ENCODE results near the gene CADM4. TPM values are rescaled to one million over a fixed set of nuclear protein-coding genes. Genes with fewer than 3 reads are reported as not detected.

Gene CADM4
- total and polyA plus RNA-seq, 10 of the 15 experiments (the other 5 are each of a cell fraction or from before 2014, with no cell fraction given) = 0.04 to 0.12 (median 0.08) TPM; not detected in 5

DNA sequence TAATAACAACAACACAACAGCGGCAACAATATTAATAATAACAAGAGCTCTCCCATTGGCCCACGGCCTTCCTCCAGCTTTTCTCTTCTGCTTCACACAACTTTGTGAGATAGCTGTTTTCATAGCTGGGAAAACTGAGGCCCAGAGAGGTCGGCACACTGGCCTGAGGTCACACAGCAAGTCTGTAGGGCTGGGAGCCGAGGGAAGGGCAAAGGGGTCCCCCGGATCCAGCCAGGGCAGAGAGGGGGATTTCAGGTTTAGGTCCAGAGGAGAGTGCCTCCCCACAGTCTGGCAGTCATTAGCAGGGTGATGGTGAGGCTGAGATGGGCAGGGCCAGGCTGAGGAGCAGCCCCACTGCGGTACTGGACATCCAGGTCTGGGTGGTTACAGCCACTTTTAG lies 9.0 kb upstream of the CADM4 start:
- DNase-seq (ENCODE audit: low read depth, low spot score) (no peak), FAIRE-seq (no peak), ATAC-seq (no peak)
- Histone ChIP-seq H3K79me2 (ENCODE audit: control insufficient read depth, insufficient read depth, low read length) (no peaks in the 10 kb centered on the region), H4K20me1 (ENCODE audit: control insufficient read depth, insufficient read depth) (no peaks in the 10 kb centered on the region), H3K4me2 (ENCODE audit: control insufficient read depth, insufficient read depth) (no peak overlapping the region), H3K36me3 (ENCODE audit: control insufficient read depth in 2 of 2, insufficient read depth in 2 of 2, low read length in 1 of 2) (no peaks in the 10 kb centered on the region), H3K9ac (ENCODE audit: control insufficient read depth, insufficient read depth, low read length) (no peak overlapping the region), H3K4me1 (ENCODE audit: control insufficient read depth, insufficient read depth, low read length) (no peaks in the 10 kb centered on the region), H2AFZ (ENCODE audit: control insufficient read depth, low read depth, low read length) (no peak overlapping the region), H3K9me3 (replicated peaks; ENCODE audit: control insufficient read depth, insufficient read depth, low read length) (no peaks in the 10 kb centered on the region; the same call in 1 of the 3 replicates), H3K4me3 (no peak overlapping the region), H3K27ac (ENCODE audit: control insufficient read depth, insufficient read depth) (no peak overlapping the region), H3K27me3 (replicated peaks in 1 of 2; ENCODE audit: control insufficient read depth in 2 of 2, insufficient read depth in 2 of 2, low read length in 1 of 2) (no peaks in the 10 kb centered on the region)
- intact Hi-C loops (cut with micrococcal nuclease; ENCODE audit: unreplicated experiment) = no loop called here
- RAD21 ChIA-PET (ENCODE audit: unreplicated experiment) = interaction anchor here (1.4 kb wide), 1 partner anchor 93 kb away, joined by 5 read pairs; no protein-coding TSS in a partner anchor
- CTCF ChIA-PET = interaction anchor here (0.9 to 1.0 kb wide), 3 partner anchors 10 to 128 kb away, joined by 3 to 6 read pairs (median 3); no protein-coding TSS in a partner anchor
- in situ Hi-C loops (cut with MboI) = no loop called here
- no TSS peak for BruUV-seq (replicated peaks)
- SMC1A ChIA-PET (ENCODE audit: uncharacterized antibody, unreplicated experiment) = interaction anchor here (1.5 kb wide), 1 partner anchor 20 kb away, joined by 3 read pairs; no protein-coding TSS in a partner anchor
- WGBS (ENCODE audit: insufficient coverage, insufficient replicate concordance, low lambda C conversion rate, missing lambda C conversion rate) = 51% methylated on average over 6 of the region's 6 CpGs
- POLR2A ChIA-PET = no interaction called here
- TF ChIP-seq CBFB (IDR thresholded peaks at IDR 0.05; ENCODE audit: low read depth) = no peak
- TF ChIP-seq, protein P1, sequence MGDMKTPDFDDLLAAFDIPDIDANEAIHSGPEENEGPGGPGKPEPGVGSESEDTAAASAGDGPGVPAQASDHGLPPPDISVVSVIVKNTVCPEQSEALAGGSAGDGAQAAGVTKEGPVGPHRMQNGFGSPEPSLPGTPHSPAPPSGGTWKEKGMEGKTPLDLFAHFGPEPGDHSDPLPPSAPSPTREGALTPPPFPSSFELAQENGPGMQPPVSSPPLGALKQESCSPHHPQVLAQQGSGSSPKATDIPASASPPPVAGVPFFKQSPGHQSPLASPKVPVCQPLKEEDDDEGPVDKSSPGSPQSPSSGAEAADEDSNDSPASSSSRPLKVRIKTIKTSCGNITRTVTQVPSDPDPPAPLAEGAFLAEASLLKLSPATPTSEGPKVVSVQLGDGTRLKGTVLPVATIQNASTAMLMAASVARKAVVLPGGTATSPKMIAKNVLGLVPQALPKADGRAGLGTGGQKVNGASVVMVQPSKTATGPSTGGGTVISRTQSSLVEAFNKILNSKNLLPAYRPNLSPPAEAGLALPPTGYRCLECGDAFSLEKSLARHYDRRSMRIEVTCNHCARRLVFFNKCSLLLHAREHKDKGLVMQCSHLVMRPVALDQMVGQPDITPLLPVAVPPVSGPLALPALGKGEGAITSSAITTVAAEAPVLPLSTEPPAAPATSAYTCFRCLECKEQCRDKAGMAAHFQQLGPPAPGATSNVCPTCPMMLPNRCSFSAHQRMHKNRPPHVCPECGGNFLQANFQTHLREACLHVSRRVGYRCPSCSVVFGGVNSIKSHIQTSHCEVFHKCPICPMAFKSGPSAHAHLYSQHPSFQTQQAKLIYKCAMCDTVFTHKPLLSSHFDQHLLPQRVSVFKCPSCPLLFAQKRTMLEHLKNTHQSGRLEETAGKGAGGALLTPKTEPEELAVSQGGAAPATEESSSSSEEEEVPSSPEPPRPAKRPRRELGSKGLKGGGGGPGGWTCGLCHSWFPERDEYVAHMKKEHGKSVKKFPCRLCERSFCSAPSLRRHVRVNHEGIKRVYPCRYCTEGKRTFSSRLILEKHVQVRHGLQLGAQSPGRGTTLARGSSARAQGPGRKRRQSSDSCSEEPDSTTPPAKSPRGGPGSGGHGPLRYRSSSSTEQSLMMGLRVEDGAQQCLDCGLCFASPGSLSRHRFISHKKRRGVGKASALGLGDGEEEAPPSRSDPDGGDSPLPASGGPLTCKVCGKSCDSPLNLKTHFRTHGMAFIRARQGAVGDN (IDR thresholded peaks at IDR 0.05) = no peak
- TF ChIP-seq, protein P2, sequence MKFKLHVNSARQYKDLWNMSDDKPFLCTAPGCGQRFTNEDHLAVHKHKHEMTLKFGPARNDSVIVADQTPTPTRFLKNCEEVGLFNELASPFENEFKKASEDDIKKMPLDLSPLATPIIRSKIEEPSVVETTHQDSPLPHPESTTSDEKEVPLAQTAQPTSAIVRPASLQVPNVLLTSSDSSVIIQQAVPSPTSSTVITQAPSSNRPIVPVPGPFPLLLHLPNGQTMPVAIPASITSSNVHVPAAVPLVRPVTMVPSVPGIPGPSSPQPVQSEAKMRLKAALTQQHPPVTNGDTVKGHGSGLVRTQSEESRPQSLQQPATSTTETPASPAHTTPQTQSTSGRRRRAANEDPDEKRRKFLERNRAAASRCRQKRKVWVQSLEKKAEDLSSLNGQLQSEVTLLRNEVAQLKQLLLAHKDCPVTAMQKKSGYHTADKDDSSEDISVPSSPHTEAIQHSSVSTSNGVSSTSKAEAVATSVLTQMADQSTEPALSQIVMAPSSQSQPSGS (IDR thresholded peaks at IDR 0.05; ENCODE audit: low read length) = no peak
- TF ChIP-seq MXI1 (IDR thresholded peaks at IDR 0.05; ENCODE audit: low read depth, low read length) = no peak
- TF ChIP-seq, protein P3, sequence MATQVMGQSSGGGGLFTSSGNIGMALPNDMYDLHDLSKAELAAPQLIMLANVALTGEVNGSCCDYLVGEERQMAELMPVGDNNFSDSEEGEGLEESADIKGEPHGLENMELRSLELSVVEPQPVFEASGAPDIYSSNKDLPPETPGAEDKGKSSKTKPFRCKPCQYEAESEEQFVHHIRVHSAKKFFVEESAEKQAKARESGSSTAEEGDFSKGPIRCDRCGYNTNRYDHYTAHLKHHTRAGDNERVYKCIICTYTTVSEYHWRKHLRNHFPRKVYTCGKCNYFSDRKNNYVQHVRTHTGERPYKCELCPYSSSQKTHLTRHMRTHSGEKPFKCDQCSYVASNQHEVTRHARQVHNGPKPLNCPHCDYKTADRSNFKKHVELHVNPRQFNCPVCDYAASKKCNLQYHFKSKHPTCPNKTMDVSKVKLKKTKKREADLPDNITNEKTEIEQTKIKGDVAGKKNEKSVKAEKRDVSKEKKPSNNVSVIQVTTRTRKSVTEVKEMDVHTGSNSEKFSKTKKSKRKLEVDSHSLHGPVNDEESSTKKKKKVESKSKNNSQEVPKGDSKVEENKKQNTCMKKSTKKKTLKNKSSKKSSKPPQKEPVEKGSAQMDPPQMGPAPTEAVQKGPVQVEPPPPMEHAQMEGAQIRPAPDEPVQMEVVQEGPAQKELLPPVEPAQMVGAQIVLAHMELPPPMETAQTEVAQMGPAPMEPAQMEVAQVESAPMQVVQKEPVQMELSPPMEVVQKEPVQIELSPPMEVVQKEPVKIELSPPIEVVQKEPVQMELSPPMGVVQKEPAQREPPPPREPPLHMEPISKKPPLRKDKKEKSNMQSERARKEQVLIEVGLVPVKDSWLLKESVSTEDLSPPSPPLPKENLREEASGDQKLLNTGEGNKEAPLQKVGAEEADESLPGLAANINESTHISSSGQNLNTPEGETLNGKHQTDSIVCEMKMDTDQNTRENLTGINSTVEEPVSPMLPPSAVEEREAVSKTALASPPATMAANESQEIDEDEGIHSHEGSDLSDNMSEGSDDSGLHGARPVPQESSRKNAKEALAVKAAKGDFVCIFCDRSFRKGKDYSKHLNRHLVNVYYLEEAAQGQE (IDR thresholded peaks at IDR 0.05; ENCODE audit: low read depth, low read length) = no peak
- TF ChIP-seq, protein P4, sequence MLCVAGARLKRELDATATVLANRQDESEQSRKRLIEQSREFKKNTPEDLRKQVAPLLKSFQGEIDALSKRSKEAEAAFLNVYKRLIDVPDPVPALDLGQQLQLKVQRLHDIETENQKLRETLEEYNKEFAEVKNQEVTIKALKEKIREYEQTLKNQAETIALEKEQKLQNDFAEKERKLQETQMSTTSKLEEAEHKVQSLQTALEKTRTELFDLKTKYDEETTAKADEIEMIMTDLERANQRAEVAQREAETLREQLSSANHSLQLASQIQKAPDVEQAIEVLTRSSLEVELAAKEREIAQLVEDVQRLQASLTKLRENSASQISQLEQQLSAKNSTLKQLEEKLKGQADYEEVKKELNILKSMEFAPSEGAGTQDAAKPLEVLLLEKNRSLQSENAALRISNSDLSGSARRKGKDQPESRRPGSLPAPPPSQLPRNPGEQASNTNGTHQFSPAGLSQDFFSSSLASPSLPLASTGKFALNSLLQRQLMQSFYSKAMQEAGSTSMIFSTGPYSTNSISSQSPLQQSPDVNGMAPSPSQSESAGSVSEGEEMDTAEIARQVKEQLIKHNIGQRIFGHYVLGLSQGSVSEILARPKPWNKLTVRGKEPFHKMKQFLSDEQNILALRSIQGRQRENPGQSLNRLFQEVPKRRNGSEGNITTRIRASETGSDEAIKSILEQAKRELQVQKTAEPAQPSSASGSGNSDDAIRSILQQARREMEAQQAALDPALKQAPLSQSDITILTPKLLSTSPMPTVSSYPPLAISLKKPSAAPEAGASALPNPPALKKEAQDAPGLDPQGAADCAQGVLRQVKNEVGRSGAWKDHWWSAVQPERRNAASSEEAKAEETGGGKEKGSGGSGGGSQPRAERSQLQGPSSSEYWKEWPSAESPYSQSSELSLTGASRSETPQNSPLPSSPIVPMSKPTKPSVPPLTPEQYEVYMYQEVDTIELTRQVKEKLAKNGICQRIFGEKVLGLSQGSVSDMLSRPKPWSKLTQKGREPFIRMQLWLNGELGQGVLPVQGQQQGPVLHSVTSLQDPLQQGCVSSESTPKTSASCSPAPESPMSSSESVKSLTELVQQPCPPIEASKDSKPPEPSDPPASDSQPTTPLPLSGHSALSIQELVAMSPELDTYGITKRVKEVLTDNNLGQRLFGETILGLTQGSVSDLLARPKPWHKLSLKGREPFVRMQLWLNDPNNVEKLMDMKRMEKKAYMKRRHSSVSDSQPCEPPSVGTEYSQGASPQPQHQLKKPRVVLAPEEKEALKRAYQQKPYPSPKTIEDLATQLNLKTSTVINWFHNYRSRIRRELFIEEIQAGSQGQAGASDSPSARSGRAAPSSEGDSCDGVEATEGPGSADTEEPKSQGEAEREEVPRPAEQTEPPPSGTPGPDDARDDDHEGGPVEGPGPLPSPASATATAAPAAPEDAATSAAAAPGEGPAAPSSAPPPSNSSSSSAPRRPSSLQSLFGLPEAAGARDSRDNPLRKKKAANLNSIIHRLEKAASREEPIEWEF (IDR thresholded peaks at IDR 0.05; ENCODE audit: insufficient replicate concordance, low read depth, low read length) = no peak
- TF ChIP-seq, protein P5, sequence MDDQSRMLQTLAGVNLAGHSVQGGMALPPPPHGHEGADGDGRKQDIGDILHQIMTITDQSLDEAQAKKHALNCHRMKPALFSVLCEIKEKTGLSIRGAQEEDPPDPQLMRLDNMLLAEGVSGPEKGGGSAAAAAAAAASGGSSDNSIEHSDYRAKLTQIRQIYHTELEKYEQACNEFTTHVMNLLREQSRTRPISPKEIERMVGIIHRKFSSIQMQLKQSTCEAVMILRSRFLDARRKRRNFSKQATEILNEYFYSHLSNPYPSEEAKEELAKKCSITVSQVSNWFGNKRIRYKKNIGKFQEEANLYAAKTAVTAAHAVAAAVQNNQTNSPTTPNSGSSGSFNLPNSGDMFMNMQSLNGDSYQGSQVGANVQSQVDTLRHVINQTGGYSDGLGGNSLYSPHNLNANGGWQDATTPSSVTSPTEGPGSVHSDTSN (IDR thresholded peaks at IDR 0.05; ENCODE audit: insufficient replicate concordance, low read depth, low read length) = no peak
